ENCODE data around the gene GPATCH11. TPM values are rescaled to one million over a fixed set of nuclear protein-coding genes. Genes with fewer than 3 reads are reported as not detected.

GPATCH11 gene
- total and polyA plus RNA-seq, 2 donors (not counting 1 experiment from before 2014, with no cell fraction given), result 5.9 to 7.9 TPM

- H3K9ac ChIP-seq (ENCODE audit: insufficient read depth, low read length), result no peak overlapping the region
- H3K4me2 ChIP-seq (ENCODE audit: extremely low read depth, insufficient read depth, low read length), result no peak overlapping the region
- no peaks in the 10 kb centered on the region for H4K20me1 ChIP-seq (ENCODE audit: control insufficient read depth, extremely low read depth, insufficient read depth, low read length)
- H3K9me3 ChIP-seq (ENCODE audit: control insufficient read depth, insufficient read depth, low read depth, low read length), result no peaks in the 10 kb centered on the region
- no peak overlapping the region for H3K4me3 ChIP-seq (replicated peaks in 1 of 4; ENCODE audit: control extremely low read depth in 1 of 4, insufficient read depth in 1 of 4, low read depth in 3 of 4, low read length in 4 of 4)
- H3K4me1 ChIP-seq (ENCODE audit: control insufficient read depth, extremely low read depth, insufficient read depth, low read length), result no peaks in the 10 kb centered on the region
- TF ChIP-seq EZH2 (IDR thresholded peaks at IDR 0.05; ENCODE audit: low read length, missing control alignments), result no peak
- TF ChIP-seq, protein P1, sequence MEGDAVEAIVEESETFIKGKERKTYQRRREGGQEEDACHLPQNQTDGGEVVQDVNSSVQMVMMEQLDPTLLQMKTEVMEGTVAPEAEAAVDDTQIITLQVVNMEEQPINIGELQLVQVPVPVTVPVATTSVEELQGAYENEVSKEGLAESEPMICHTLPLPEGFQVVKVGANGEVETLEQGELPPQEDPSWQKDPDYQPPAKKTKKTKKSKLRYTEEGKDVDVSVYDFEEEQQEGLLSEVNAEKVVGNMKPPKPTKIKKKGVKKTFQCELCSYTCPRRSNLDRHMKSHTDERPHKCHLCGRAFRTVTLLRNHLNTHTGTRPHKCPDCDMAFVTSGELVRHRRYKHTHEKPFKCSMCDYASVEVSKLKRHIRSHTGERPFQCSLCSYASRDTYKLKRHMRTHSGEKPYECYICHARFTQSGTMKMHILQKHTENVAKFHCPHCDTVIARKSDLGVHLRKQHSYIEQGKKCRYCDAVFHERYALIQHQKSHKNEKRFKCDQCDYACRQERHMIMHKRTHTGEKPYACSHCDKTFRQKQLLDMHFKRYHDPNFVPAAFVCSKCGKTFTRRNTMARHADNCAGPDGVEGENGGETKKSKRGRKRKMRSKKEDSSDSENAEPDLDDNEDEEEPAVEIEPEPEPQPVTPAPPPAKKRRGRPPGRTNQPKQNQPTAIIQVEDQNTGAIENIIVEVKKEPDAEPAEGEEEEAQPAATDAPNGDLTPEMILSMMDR (conservative IDR thresholded peaks at IDR 0.05 in 1 of 2, IDR thresholded peaks at IDR 0.05 in 1 of 2; ENCODE audit: low read depth in 1 of 2, low read length in 2 of 2), result no peak
- no peak overlapping the region for H3K27ac ChIP-seq (ENCODE audit: insufficient read depth, low read length)
- H3K36me3 ChIP-seq (ENCODE audit: control insufficient read depth, insufficient read depth, low read length), result peaks cover 3% of the 10 kb centered on the region
- no peaks in the 10 kb centered on the region for H3K27me3 ChIP-seq (ENCODE audit: control insufficient read depth, insufficient read depth, low read length)
- H3K79me2 ChIP-seq (ENCODE audit: control insufficient read depth, insufficient read depth, low read length), result no peaks in the 10 kb centered on the region
- H2AFZ ChIP-seq (ENCODE audit: low read length), result no peak overlapping the region
- DNase-seq (ENCODE audit: low read depth in 2 of 2), result no peak
Measured at GRCh38 chr2:37125416-37125815, 41.1 kb downstream of the GPATCH11 start.

GRCh38 chr2:37132914-37133313 is 48.6 kb downstream of the GPATCH11 start:
- H3K79me2 ChIP-seq (ENCODE audit: control insufficient read depth, insufficient read depth, low read length), result no peaks in the 10 kb centered on the region
- no peak for TF ChIP-seq EZH2 (IDR thresholded peaks at IDR 0.05; ENCODE audit: low read length, missing control alignments)
- peaks cover 3% of the 10 kb centered on the region for H3K36me3 ChIP-seq (ENCODE audit: control insufficient read depth, insufficient read depth, low read length)
- no peak overlapping the region for H3K4me2 ChIP-seq (ENCODE audit: extremely low read depth, insufficient read depth, low read length)
- H3K4me1 ChIP-seq (ENCODE audit: control insufficient read depth, extremely low read depth, insufficient read depth, low read length), result no peaks in the 10 kb centered on the region
- no peak overlapping the region for H3K27ac ChIP-seq (ENCODE audit: insufficient read depth, low read length)
- no peak for DNase-seq (ENCODE audit: low read depth in 2 of 2)
- no peaks in the 10 kb centered on the region for H4K20me1 ChIP-seq (ENCODE audit: control insufficient read depth, extremely low read depth, insufficient read depth, low read length)
- H3K9me3 ChIP-seq (ENCODE audit: control insufficient read depth, insufficient read depth, low read depth, low read length), result no peaks in the 10 kb centered on the region
- H2AFZ ChIP-seq (ENCODE audit: low read length), result no peak overlapping the region
- no peaks in the 10 kb centered on the region for H3K27me3 ChIP-seq (ENCODE audit: control insufficient read depth, insufficient read depth, low read length)
- H3K4me3 ChIP-seq (replicated peaks in 1 of 4; ENCODE audit: control extremely low read depth in 1 of 4, insufficient read depth in 1 of 4, low read depth in 3 of 4, low read length in 4 of 4), result no peak overlapping the region
- H3K9ac ChIP-seq (ENCODE audit: insufficient read depth, low read length), result no peak overlapping the region

DNA sequence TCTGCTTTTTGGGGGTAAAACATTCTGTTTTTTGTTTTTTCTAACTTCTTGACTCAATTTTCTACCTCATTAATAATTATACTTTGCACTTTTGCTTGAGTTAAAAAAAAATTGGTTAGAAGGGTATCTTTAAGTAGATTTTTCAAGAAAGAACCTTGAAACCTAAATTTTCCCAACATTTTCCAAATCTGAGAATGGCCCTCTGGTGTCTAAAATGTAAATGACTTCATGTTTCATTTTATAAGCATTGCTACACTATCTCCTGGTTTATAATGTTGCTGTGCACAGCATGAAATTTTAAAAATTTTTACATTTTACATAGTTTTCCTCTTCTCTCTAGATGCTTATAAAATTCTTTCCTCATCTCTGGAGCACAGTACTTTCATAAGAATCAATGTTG is 58.2 kb downstream of the GPATCH11 start:
- Histone ChIP-seq H3K27ac (ENCODE audit: insufficient read depth, low read length) (no peak overlapping the region), H3K9ac (ENCODE audit: insufficient read depth, low read length) (no peak overlapping the region), H3K4me3 (replicated peaks in 1 of 4; ENCODE audit: control extremely low read depth in 1 of 4, insufficient read depth in 1 of 4, low read depth in 3 of 4, low read length in 4 of 4) (no peak overlapping the region), H3K36me3 (ENCODE audit: control insufficient read depth, insufficient read depth, low read length) (peaks cover 2% of the 10 kb centered on the region), H3K4me2 (ENCODE audit: extremely low read depth, insufficient read depth, low read length) (no peak overlapping the region), H3K4me1 (ENCODE audit: control insufficient read depth, extremely low read depth, insufficient read depth, low read length) (no peaks in the 10 kb centered on the region), H2AFZ (ENCODE audit: low read length) (no peak overlapping the region), H3K27me3 (ENCODE audit: control insufficient read depth, insufficient read depth, low read length) (no peaks in the 10 kb centered on the region), H4K20me1 (ENCODE audit: control insufficient read depth, extremely low read depth, insufficient read depth, low read length) (no peaks in the 10 kb centered on the region), H3K9me3 (ENCODE audit: control insufficient read depth, insufficient read depth, low read depth, low read length) (no peaks in the 10 kb centered on the region), H3K79me2 (ENCODE audit: control insufficient read depth, insufficient read depth, low read length) (no peaks in the 10 kb centered on the region)
- no peak for DNase-seq (ENCODE audit: low read depth in 2 of 2)
- TF ChIP-seq EZH2 (IDR thresholded peaks at IDR 0.05; ENCODE audit: low read length, missing control alignments), result no peak
- TF ChIP-seq, protein P1 (conservative IDR thresholded peaks at IDR 0.05 in 1 of 2, IDR thresholded peaks at IDR 0.05 in 1 of 2; ENCODE audit: low read depth in 1 of 2, low read length in 2 of 2), result no peak

Measured in fibroblast of lung (primary cell).